ENCODE results near the gene TMCO4. TPM values are rescaled to one million over a fixed set of nuclear protein-coding genes. Genes with fewer than 3 reads are reported as not detected.

The TMCO4 gene
- total RNA-seq, 1 experiment from 2014 or later = 19.7 TPM

DNA sequence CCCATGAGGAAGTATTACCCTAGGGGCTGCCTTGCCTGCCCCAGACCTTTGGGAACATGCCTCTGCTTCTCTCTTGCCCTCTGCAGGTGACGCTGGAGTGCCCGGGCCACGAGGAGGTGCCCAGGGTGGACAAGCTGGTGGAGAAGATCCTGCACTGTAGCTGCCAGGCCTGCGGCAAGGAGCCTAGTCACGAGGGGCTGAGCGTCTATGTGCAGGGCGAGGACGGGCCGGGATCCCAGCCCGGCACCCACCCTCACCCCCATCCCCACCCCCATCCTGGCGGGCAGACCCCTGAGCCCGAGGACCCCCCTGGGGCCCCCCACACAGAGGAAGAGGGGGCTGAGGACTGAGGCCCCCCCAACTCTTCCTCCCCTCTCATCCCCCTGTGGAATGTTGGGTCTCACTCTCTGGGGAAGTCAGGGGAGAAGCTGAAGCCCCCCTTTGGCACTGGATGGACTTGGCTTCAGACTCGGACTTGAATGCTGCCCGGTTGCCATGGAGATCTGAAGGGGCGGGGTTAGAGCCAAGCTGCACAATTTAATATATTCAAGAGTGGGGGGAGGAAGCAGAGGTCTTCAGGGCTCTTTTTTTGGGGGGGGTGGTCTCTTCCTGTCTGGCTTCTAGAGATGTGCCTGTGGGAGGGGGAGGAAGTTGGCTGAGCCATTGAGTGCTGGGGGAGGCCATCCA lies 142.8 kb downstream of the TMCO4 start:
- Histone ChIP-seq H2AFZ (ENCODE audit: low read length) (no peak overlapping the region), H3K4me1 (ENCODE audit: insufficient read depth, low read length) (peaks cover 29% of the 10 kb centered on the region), H3K9me2 (replicated peaks; ENCODE audit: low read length) (no peaks in the 10 kb centered on the region), H4K20me1 (ENCODE audit: low read length) (no peaks in the 10 kb centered on the region), H3K4me2 (ENCODE audit: low read length) (no peak overlapping the region), H3K9me3 (ENCODE audit: low read length) (no peaks in the 10 kb centered on the region), H3F3A (ENCODE audit: low read length, unreplicated experiment) (no peaks in the 10 kb centered on the region), H3K27ac (ENCODE audit: low read length) (no peak overlapping the region), H3K79me2 (ENCODE audit: low read length) (no peaks in the 10 kb centered on the region), H3K27me3 (ENCODE audit: low read length) (no peaks in the 10 kb centered on the region), H3K9ac (ENCODE audit: low read length) (no peak overlapping the region), H3K4me3 (ENCODE audit: low read length) (no peak overlapping the region), H3K36me3 (ENCODE audit: low read depth, low read length) (no peaks in the 10 kb centered on the region)
- no peak for TF ChIP-seq EZH2phosphoT487 (IDR thresholded peaks at IDR 0.05; ENCODE audit: borderline replicate concordance, low read length)
- intact Hi-C loops (cut with micrococcal nuclease) = no loop called here
- POLR2A ChIA-PET (ENCODE audit: unreplicated experiment) = no interaction called here
- CTCF ChIA-PET = no interaction called here
- no TSS peak for BruUV-seq (replicated peaks)
- ATAC-seq (no peak), DNase-seq (no peak)

DNA sequence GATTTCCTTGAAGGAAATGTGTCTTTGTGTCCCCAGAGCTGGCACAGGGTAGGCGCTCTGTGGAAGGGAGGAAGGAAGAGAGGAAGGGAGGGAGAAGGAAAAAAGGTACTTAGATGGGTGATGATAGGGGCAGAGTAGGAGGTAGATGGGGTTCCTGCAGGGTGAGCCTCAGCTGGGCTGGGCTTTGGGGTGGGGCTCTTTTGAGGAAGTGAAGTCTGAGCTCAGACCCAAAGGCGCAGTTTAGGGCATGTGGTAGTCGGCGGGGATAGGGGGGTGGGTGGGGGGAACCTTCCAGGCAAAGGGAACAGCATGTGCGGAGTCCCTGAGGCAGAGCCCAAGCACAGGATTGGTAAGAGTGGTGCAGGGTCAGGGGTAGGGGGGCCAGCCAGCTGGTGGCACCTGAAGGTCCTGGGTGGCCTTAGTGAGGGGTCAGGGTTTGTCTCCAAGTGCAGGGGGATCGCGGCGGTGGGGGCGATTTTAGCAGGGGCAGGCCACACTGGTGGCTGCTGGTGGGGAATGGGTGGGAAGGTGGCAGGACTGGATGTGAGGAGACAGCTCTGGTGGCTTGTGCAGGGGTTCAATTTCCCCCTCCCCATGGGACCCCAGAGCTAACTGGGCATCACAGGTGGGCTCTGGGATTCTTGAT lies 143.5 kb downstream of the TMCO4 start:
- CTCF ChIA-PET = no interaction called here
- Histone ChIP-seq H3K9ac (ENCODE audit: low read length) (no peak overlapping the region), H4K20me1 (ENCODE audit: low read length) (no peaks in the 10 kb centered on the region)

DNA sequence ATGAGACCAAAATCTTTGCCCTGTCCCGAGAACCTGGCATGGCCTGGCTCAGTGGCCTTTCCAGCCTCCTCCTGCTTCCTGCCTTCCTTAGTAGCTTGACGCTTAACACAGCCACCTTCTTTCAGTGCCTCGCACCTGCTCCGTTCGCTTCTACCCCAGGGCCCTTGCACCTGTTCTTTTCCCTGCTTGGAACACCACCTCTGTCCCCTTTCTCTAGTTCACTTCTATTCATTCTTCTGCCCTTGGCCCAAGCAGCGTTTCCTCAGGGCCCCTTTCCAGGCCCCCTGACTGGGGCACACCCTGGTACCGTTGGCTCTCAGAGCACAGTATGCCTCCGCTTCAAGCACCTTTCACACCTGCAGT lies 144.0 kb downstream of the TMCO4 start:
- Histone ChIP-seq H2AFZ (ENCODE audit: low read length) (no peak overlapping the region), H4K20me1 (ENCODE audit: low read length) (no peaks in the 10 kb centered on the region), H3K79me2 (ENCODE audit: low read length) (no peaks in the 10 kb centered on the region), H3K4me1 (ENCODE audit: insufficient read depth, low read length) (peaks cover 28% of the 10 kb centered on the region), H3K9me2 (replicated peaks; ENCODE audit: low read length) (no peaks in the 10 kb centered on the region), H3K27me3 (ENCODE audit: low read length) (no peaks in the 10 kb centered on the region), H3K36me3 (ENCODE audit: low read depth, low read length) (no peaks in the 10 kb centered on the region), H3K9ac (ENCODE audit: low read length) (no peak overlapping the region), H3F3A (ENCODE audit: low read length, unreplicated experiment) (no peaks in the 10 kb centered on the region), H3K4me3 (ENCODE audit: low read length) (no peak overlapping the region), H3K4me2 (ENCODE audit: low read length) (no peak overlapping the region), H3K9me3 (ENCODE audit: low read length) (no peaks in the 10 kb centered on the region), H3K27ac (ENCODE audit: low read length) (no peak overlapping the region)
- intact Hi-C loops (cut with micrococcal nuclease) = no loop called here
- no peak for TF ChIP-seq EZH2 (IDR thresholded peaks at IDR 0.05; ENCODE audit: low read length, unreplicated experiment)
- TF ChIP-seq, protein P1, sequence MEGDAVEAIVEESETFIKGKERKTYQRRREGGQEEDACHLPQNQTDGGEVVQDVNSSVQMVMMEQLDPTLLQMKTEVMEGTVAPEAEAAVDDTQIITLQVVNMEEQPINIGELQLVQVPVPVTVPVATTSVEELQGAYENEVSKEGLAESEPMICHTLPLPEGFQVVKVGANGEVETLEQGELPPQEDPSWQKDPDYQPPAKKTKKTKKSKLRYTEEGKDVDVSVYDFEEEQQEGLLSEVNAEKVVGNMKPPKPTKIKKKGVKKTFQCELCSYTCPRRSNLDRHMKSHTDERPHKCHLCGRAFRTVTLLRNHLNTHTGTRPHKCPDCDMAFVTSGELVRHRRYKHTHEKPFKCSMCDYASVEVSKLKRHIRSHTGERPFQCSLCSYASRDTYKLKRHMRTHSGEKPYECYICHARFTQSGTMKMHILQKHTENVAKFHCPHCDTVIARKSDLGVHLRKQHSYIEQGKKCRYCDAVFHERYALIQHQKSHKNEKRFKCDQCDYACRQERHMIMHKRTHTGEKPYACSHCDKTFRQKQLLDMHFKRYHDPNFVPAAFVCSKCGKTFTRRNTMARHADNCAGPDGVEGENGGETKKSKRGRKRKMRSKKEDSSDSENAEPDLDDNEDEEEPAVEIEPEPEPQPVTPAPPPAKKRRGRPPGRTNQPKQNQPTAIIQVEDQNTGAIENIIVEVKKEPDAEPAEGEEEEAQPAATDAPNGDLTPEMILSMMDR (conservative IDR thresholded peaks at IDR 0.05; ENCODE audit: low read depth, low read length) = no peak
- TF ChIP-seq EZH2phosphoT487 (IDR thresholded peaks at IDR 0.05; ENCODE audit: borderline replicate concordance, low read length) = no peak
- ChIA-PET POLR2A (ENCODE audit: unreplicated experiment) (no interaction called here), CTCF (no interaction called here)
- DNase-seq = no peak
- no TSS peak for BruUV-seq (replicated peaks)
- no peak for ATAC-seq

More for the DNA sequence above, 143.5 kb downstream of the TMCO4 start:
- Histone ChIP-seq H3K9me3 (ENCODE audit: low read length) (no peaks in the 10 kb centered on the region), H3F3A (ENCODE audit: low read length, unreplicated experiment) (no peaks in the 10 kb centered on the region), H3K27me3 (ENCODE audit: low read length) (no peaks in the 10 kb centered on the region), H3K36me3 (ENCODE audit: low read depth, low read length) (no peaks in the 10 kb centered on the region), H3K27ac (ENCODE audit: low read length) (no peak overlapping the region), H3K4me3 (ENCODE audit: low read length) (no peak overlapping the region), H3K4me1 (ENCODE audit: insufficient read depth, low read length) (peaks cover 28% of the 10 kb centered on the region), H3K4me2 (ENCODE audit: low read length) (no peak overlapping the region), H3K79me2 (ENCODE audit: low read length) (no peaks in the 10 kb centered on the region), H3K9me2 (replicated peaks; ENCODE audit: low read length) (no peaks in the 10 kb centered on the region), H2AFZ (ENCODE audit: low read length) (no peak overlapping the region)
- no TSS peak for BruUV-seq (replicated peaks)
- no peak for TF ChIP-seq EZH2 (IDR thresholded peaks at IDR 0.05; ENCODE audit: low read length, unreplicated experiment)
- TF ChIP-seq, protein P1 (conservative IDR thresholded peaks at IDR 0.05; ENCODE audit: low read depth, low read length) = no peak
- TF ChIP-seq EZH2phosphoT487 (IDR thresholded peaks at IDR 0.05; ENCODE audit: borderline replicate concordance, low read length) = no peak
- POLR2A ChIA-PET (ENCODE audit: unreplicated experiment) = no interaction called here
- DNase-seq (no peak), ATAC-seq (no peak)
- intact Hi-C loops (cut with micrococcal nuclease) = no loop called here
